SK-N-SH (cell line): ENCODE results near the gene FNDC3B.

Experiments used
- NFIC ChIP-seq: IDR thresholded peaks from 2 replicates; pipeline ENCODE4 v1.4.0; 2012; ENCODE audit warnings: borderline replicate concordance
- POLR2AphosphoS5 ChIP-seq: IDR thresholded peaks from 2 replicates; pipeline ENCODE4 v1.6.1; 2012; ENCODE audit warnings: low read depth, low read length
- TAF1 ChIP-seq: IDR thresholded peaks from 2 replicates; pipeline ENCODE4 v1.6.1; 2012; ENCODE audit warnings: low read depth, mild to moderate bottlenecking, low read length, moderate library complexity, borderline replicate concordance
- YY1 ChIP-seq: IDR thresholded peaks from 2 replicates; pipeline ENCODE4 v1.4.0; 2012; ENCODE audit warnings: low read depth, mild to moderate bottlenecking
- TF ChIP-seq, protein P1 (sequence below): fragments of 200-600 bp; sonication (generic); IDR thresholded peaks from 2 replicates; pipeline ENCODE4 v1.6.1; 2017; ENCODE audit warnings: antibody characterized with exemption, mild to moderate bottlenecking, moderate library complexity

DNA sequence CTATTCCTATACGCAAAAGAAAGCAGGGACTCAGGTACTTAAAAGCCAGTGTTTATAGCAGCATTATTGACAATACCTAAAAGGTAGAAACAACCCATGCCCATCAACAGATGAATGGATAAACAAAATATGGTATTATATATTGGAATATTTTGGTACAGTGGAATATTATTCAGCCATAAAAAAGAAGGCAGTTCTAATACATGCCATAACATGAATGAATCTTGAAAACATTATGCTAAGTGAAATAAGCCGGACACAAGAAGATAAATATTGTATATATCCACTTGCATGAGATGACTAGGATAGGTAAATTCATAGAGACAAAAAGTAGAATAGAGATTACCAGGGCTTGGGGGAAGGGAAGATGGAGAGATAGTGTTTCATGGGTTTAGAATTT lies 9.2 kb downstream of the FNDC3B start:
- TF ChIP-seq, protein P1, sequence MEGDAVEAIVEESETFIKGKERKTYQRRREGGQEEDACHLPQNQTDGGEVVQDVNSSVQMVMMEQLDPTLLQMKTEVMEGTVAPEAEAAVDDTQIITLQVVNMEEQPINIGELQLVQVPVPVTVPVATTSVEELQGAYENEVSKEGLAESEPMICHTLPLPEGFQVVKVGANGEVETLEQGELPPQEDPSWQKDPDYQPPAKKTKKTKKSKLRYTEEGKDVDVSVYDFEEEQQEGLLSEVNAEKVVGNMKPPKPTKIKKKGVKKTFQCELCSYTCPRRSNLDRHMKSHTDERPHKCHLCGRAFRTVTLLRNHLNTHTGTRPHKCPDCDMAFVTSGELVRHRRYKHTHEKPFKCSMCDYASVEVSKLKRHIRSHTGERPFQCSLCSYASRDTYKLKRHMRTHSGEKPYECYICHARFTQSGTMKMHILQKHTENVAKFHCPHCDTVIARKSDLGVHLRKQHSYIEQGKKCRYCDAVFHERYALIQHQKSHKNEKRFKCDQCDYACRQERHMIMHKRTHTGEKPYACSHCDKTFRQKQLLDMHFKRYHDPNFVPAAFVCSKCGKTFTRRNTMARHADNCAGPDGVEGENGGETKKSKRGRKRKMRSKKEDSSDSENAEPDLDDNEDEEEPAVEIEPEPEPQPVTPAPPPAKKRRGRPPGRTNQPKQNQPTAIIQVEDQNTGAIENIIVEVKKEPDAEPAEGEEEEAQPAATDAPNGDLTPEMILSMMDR: no peak
- TF ChIP-seq POLR2AphosphoS5 (no peak), NFIC (no peak), TAF1 (no peak), YY1 (no peak)
